Amniotic epithelial cell (primary cell): ENCODE data around the gene CARMIL3.

Experiments used
- DNase-seq: peaks from one replicate; pipeline ENCODE4 v3.0.0-alpha.2; 2010; ENCODE audit warnings: low read depth

Gene CARMIL3

GRCh38 chr14:24115422-24116127 lies 63.8 kb downstream of the CARMIL3 start:
- no peak for DNase-seq

GRCh38 chr14:24116128-24116814 lies 64.5 kb downstream of the CARMIL3 start:
- no peak for DNase-seq

- DNase-seq, result no peak
These were observed 65.4 kb downstream of the CARMIL3 start for GRCh38 chr14:24117179-24117578.
